Nephron (organoid): Measurements from ENCODE around the gene ZNF791.
"Not testable (repeated sequence)": the region's sequence is repeated elsewhere in the genome, so short reads cannot be mapped to it uniquely, and the experiment has no call there.

Source experiments
- H3K27ac Mint-ChIP-seq, 3 experiments: 2 replicates each; pipeline ENCODE4 v1.8.0; 2020; ENCODE audit warnings: mixed read lengths in 3 of 3, mild to moderate bottlenecking in 2 of 3, moderate library complexity in 1 of 3
- H3K27me3 Mint-ChIP-seq: 2 replicates; pipeline ENCODE4 v1.8.0; 2021; ENCODE audit warnings: low read depth, mild to moderate bottlenecking, moderate library complexity, mixed read lengths
- H3K36me3 Mint-ChIP-seq: 2 replicates; pipeline ENCODE4 v1.8.0; 2020; ENCODE audit warnings: low read depth, mixed read lengths
- H3K4me1 Mint-ChIP-seq: 2 replicates; pipeline ENCODE4 v1.8.0; 2020; ENCODE audit warnings: mixed read lengths
- H3K4me3 Mint-ChIP-seq, 3 experiments: 2 replicates each; pipeline ENCODE4 v1.8.0; 2020; ENCODE audit warnings: mild to moderate bottlenecking in 3 of 3, mixed read lengths in 3 of 3, moderate library complexity in 2 of 3
- H3K9me3 Mint-ChIP-seq: 2 replicates; pipeline ENCODE4 v1.8.0; 2020; ENCODE audit warnings: mixed read lengths
- CTCF ChIP-seq, 3 experiments: fragments of 200-600 bp; sonication (generic); IDR thresholded peaks; one replicate each; pipeline ENCODE4 v1.5.0; 2021; ENCODE audit warnings: antibody characterized with exemption in 3 of 3; ENCODE audit not compliant: unreplicated experiment in 3 of 3

Gene ZNF791

GRCh38 chr19:12610540-12611360, at the start of gene ZNF791, which contains the start of gene ZNF490:
Gene ZNF791, plus strand, starts transcription at chr19:12610920. Its CDS starts 160 bp downstream, at chr19:12611080.
Gene ZNF490, minus strand, starts transcription at chr19:12610813. Its CDS starts 133 bp downstream, at chr19:12610680.
- Mint-ChIP-seq H3K4me1 (peaks cover 11% of the 10 kb centered on the region), H3K36me3 (peaks cover 35% of the 10 kb centered on the region), H3K27ac (peak within 1 kb of the TSS; percentile 98 to 100 (median 100)), H3K9me3 (no peaks in the 10 kb centered on the region), H3K4me3 (peak within 1 kb of the TSS; percentile 100), H3K27me3 (no peaks in the 10 kb centered on the region)
- no peak for TF ChIP-seq CTCF (IDR thresholded peaks at IDR 0.05; ENCODE audit: unreplicated experiment in 3 of 3)

GRCh38 chr19:12564016-12564664, 46.6 kb upstream of the ZNF791 start:
- H3K27ac Mint-ChIP-seq: no peak overlapping the region

GRCh38 chr19:12566380-12566779, 44.3 kb upstream of the ZNF791 start:
- not testable (repeated sequence) for H3K4me3 Mint-ChIP-seq, H3K9me3 Mint-ChIP-seq, H3K4me1 Mint-ChIP-seq, H3K27me3 Mint-ChIP-seq, H3K36me3 Mint-ChIP-seq, H3K27ac Mint-ChIP-seq

More at GRCh38 chr19:12564016-12564664, 46.6 kb upstream of the ZNF791 start:
- peak; percentile 89 to 92 (median 91) for TF ChIP-seq CTCF (IDR thresholded peaks at IDR 0.05; ENCODE audit: unreplicated experiment in 3 of 3)
- H3K27me3 Mint-ChIP-seq: no peaks in the 10 kb centered on the region
- no peaks in the 10 kb centered on the region for H3K4me1 Mint-ChIP-seq
- H3K4me3 Mint-ChIP-seq: no peak overlapping the region
- no peaks in the 10 kb centered on the region for H3K36me3 Mint-ChIP-seq
- no peaks in the 10 kb centered on the region for H3K9me3 Mint-ChIP-seq

- H3K4me3 Mint-ChIP-seq: no peak overlapping the region
- TF ChIP-seq CTCF (IDR thresholded peaks at IDR 0.05; ENCODE audit: unreplicated experiment in 3 of 3): no peak
- H3K9me3 Mint-ChIP-seq: peaks cover 3% of the 10 kb centered on the region
- H3K27me3 Mint-ChIP-seq: no peaks in the 10 kb centered on the region
- no peaks in the 10 kb centered on the region for H3K4me1 Mint-ChIP-seq
- peaks cover 4% of the 10 kb centered on the region for H3K36me3 Mint-ChIP-seq
- H3K27ac Mint-ChIP-seq: no peak overlapping the region
Measured at GRCh38 chr19:12567951-12568350, 42.8 kb upstream of the ZNF791 start.

- H3K9me3 Mint-ChIP-seq: peaks cover 35% of the 10 kb centered on the region
- no peak for TF ChIP-seq CTCF (IDR thresholded peaks at IDR 0.05; ENCODE audit: unreplicated experiment in 3 of 3)
- no peaks in the 10 kb centered on the region for H3K4me1 Mint-ChIP-seq
- H3K4me3 Mint-ChIP-seq: no peak overlapping the region
- no peaks in the 10 kb centered on the region for H3K27me3 Mint-ChIP-seq
- H3K27ac Mint-ChIP-seq: no peak overlapping the region
- H3K36me3 Mint-ChIP-seq: peaks cover 46% of the 10 kb centered on the region
Measured at GRCh38 chr19:12574036-12574435, 36.7 kb upstream of the ZNF791 start.

GRCh38 chr19:12578641-12579040, 32.1 kb upstream of the ZNF791 start:
- Mint-ChIP-seq H3K4me3 (no peak overlapping the region), H3K27me3 (no peaks in the 10 kb centered on the region), H3K36me3 (peaks cover 87% of the 10 kb centered on the region), H3K4me1 (no peaks in the 10 kb centered on the region), H3K27ac (no peak overlapping the region), H3K9me3 (peaks cover 66% of the 10 kb centered on the region)
- no peak for TF ChIP-seq CTCF (IDR thresholded peaks at IDR 0.05; ENCODE audit: unreplicated experiment in 3 of 3)
